ENCODE data around the gene HIVEP2. TPM values are rescaled to one million over a fixed set of nuclear protein-coding genes. Genes with fewer than 3 reads are reported as not detected.

Gene HIVEP2
- total and polyA plus RNA-seq, 2 of the 4 experiments (the other 2 are of a cell fraction): 4.3 to 11.3 TPM

DNA sequence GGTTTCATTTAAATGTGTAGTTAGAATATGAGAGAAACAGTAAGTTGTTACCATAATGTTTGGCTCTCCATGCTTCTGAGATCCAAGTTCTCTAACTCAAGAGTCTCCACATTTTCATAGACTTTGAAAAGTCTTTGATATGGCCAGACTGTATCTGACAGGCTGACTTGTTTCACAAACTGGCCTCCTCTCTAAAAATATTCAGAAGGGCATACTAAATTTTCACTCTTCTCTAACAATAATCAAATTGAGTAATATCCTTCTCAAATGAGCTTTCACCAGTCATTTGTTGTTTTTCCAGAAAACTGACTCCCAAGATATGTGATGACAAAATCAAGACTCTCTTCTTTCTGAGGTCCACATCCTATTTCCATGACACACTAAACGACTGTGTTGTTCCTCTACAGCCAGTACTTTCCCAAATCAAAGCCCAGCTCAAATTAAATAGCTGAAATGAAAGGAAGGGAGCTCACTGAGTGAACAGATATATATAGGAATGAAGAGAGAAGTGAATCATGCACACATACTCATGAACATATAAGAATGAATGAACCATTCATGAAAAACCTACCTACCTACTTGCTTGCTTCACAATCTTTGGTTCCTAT is 15.1 kb downstream of the HIVEP2 start:
- Histone ChIP-seq H2BK120ac (ENCODE audit: low read depth, low read length) (no peak overlapping the region), H3K36me3 (ENCODE audit: control insufficient read depth, insufficient read depth, low read length) (no peaks in the 10 kb centered on the region), H2BK5ac (ENCODE audit: low read depth, low read length, poor library complexity, severe bottlenecking) (peak overlapping the region; percentile 14), H2AK9ac (replicated peaks; ENCODE audit: low read depth, low read length, poor library complexity) (no peak overlapping the region), H2BK15ac (ENCODE audit: low read depth, low read length) (no peak overlapping the region), H3K27me3 (ENCODE audit: control insufficient read depth, insufficient read depth, low read length) (no peaks in the 10 kb centered on the region), H3K4ac (ENCODE audit: low read depth, low read length) (no peak overlapping the region), H3K79me1 (ENCODE audit: low read depth in 1 of 2, low read length in 2 of 2) (peaks cover 22 to 52% of the 10 kb centered on the region in 2 experiments), H2AFZ (replicated peaks; ENCODE audit: low read length, poor library complexity) (no peak overlapping the region), H3K9me3 (ENCODE audit: control insufficient read depth, insufficient read depth, low read length) (no peaks in the 10 kb centered on the region), H3K4me1 (ENCODE audit: control insufficient read depth, insufficient read depth, low read length) (peaks cover 1% of the 10 kb centered on the region; the same call in 1 of the 2 replicates), H4K20me1 (ENCODE audit: insufficient read depth, low read length) (no peaks in the 10 kb centered on the region; the same call in 1 of the 2 replicates), H3K14ac (replicated peaks; ENCODE audit: low read depth, low read length) (0 out of 2 replicates have a peak overlapping the region, but pooled peaks have one; percentile 33), H2BK20ac (ENCODE audit: low read depth, low read length) (no peak overlapping the region), H3K23ac (ENCODE audit: low read depth, low read length) (peak overlapping the region; percentile 13; the same call in 1 of the 2 replicates), H4K91ac (ENCODE audit: insufficient read depth, low read depth, low read length) (no peak overlapping the region), H3K4me2 (ENCODE audit: low read depth, low read length) (peak overlapping the region; percentile 12; the same call in 1 of the 2 replicates), H2AK5ac (ENCODE audit: low read depth, low read length) (no peak overlapping the region), H3K18ac (ENCODE audit: low read depth, low read length) (no peak overlapping the region), H4K8ac (ENCODE audit: low read depth in 2 of 2, low read length in 2 of 2) (no peak overlapping the region), H3K4me3 (ENCODE audit: insufficient read depth, low read depth, low read length) (no peak overlapping the region), H3K9me1 (ENCODE audit: insufficient read depth, low read length) (peaks cover 4% of the 10 kb centered on the region; the same call in 1 of the 2 replicates), H3K56ac (ENCODE audit: extremely low read depth, insufficient read depth, low read length) (no peak overlapping the region), H4K5ac (ENCODE audit: low read depth, low read length) (no peak overlapping the region), H3K27ac (ENCODE audit: insufficient read depth, low read length) (no peak overlapping the region), H3K9ac (ENCODE audit: low read depth, low read length) (no peak overlapping the region)
- POLR2A ChIA-PET (ENCODE audit: unreplicated experiment): no interaction called here
- intact Hi-C loops (cut with micrococcal nuclease) (loop anchor here (5.0 kb wide), 1 partner anchor 83 kb away; no protein-coding TSS in a partner anchor), in situ Hi-C loops (cut with MboI; ENCODE audit: low sequenced_read_pairs) (no loop called here), dilution Hi-C loops (cut with HindIII; ENCODE audit: low sequenced_read_pairs, unreplicated experiment) (no loop called here)
- no peak for TF ChIP-seq CEBPB (IDR thresholded peaks at IDR 0.05; ENCODE audit: low read depth, low read length)
- TF ChIP-seq POLR2A (IDR thresholded peaks at IDR 0.05; ENCODE audit: low read depth, low read length): peak; percentile 45; the same call in 1 of the 2 replicates
- DNase-seq: peak; percentile 72
- ATAC-seq (ENCODE audit: low read depth): 0 out of 2 replicates have a peak, but pooled peaks have one; percentile 4
- BruUV-seq (replicated peaks): no TSS peak
- WGBS, 2 experiments (ENCODE audit: extremely low coverage in 2 of 2, insufficient read length in 1 of 2): no CpG with 5 or more reads among the region's 1 CpG
- CTCF ChIA-PET: interaction anchor here (0.5 to 1.4 kb wide), 2 partner anchors 44 to 497 kb away, joined by 3 to 4 read pairs; no protein-coding TSS in a partner anchor
